GM13977 (cell line): ENCODE results near the gene CHI3L1.

ENCODE experiments used
- DNase-seq: peaks from one replicate; pipeline ENCODE4 v3.0.0; 2012; ENCODE audit warnings: low spot score
- CTCF ChIP-seq: IDR thresholded peaks from 2 replicates; pipeline ENCODE4 v1.5.1; 2012; ENCODE audit warnings: mild to moderate bottlenecking, control low read depth; ENCODE audit not compliant: insufficient read depth; ENCODE audit errors: extremely low read depth, missing control alignments
- in situ Hi-C: fragments of 300-500 bp; cut with MboI; formaldehyde crosslinking; loops from one replicate; pipeline ENCODE4 v1.12.0; 2022; ENCODE audit warnings: low sequenced_read_pairs, low pct_unique_long_range_greater_than_20kb, mixed read lengths, inconsistent platforms; ENCODE audit not compliant: unreplicated experiment

Gene CHI3L1

GRCh38 chr1:203131548-203132200 is 54.8 kb downstream of the CHI3L1 start:
- no peak for TF ChIP-seq CTCF
- DNase-seq: no peak
- in situ Hi-C loops: no loop called here

GRCh38 chr1:203130358-203130985 is 56.0 kb downstream of the CHI3L1 start:
- no peak for DNase-seq
- in situ Hi-C loops: no loop called here
- no peak for TF ChIP-seq CTCF

- in situ Hi-C loops: no loop called here
- TF ChIP-seq CTCF: no peak
Observed at GRCh38 chr1:203129501-203130231, 56.8 kb downstream of the CHI3L1 start.

More at GRCh38 chr1:203129501-203130231, 56.8 kb downstream of the CHI3L1 start:
- DNase-seq: no peak
